ENCODE results near the gene HDGFL2.
"Not testable (repeated sequence)": the region's sequence is repeated elsewhere in the genome, so short reads cannot be mapped to it uniquely, and the experiment has no call there.

The HDGFL2 gene

DNA sequence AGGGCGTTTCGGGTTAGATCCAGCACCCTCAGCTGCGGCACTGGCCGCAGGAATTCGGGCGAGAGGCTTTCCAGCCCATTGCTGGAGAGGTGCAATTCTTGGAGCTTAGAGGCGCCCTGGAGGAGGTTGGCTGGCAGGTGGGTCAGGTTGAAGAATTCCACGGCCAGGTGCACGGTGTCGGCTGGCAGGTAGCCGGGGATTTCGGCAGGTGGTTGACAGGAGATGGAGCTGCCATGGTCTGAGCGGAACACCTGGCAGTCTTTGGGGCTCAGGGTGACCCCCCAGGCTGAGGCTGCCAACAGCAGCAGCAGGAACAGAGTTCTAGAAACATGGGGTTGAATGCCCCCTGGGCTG, 66.5 kb downstream of the HDGFL2 start:
- in situ Hi-C loops (cut with HindIII; ENCODE audit: low sequenced_read_pairs) = no loop called here
- no peak for DNase-seq (ENCODE audit: low read depth, low spot score)
- no peak overlapping the region for H3K4me3 ChIP-seq (ENCODE audit: low read depth, low read length)
- TF ChIP-seq, protein P1, sequence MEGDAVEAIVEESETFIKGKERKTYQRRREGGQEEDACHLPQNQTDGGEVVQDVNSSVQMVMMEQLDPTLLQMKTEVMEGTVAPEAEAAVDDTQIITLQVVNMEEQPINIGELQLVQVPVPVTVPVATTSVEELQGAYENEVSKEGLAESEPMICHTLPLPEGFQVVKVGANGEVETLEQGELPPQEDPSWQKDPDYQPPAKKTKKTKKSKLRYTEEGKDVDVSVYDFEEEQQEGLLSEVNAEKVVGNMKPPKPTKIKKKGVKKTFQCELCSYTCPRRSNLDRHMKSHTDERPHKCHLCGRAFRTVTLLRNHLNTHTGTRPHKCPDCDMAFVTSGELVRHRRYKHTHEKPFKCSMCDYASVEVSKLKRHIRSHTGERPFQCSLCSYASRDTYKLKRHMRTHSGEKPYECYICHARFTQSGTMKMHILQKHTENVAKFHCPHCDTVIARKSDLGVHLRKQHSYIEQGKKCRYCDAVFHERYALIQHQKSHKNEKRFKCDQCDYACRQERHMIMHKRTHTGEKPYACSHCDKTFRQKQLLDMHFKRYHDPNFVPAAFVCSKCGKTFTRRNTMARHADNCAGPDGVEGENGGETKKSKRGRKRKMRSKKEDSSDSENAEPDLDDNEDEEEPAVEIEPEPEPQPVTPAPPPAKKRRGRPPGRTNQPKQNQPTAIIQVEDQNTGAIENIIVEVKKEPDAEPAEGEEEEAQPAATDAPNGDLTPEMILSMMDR (IDR thresholded peaks at IDR 0.05; ENCODE audit: low read depth, low read length) = no peak

DNA sequence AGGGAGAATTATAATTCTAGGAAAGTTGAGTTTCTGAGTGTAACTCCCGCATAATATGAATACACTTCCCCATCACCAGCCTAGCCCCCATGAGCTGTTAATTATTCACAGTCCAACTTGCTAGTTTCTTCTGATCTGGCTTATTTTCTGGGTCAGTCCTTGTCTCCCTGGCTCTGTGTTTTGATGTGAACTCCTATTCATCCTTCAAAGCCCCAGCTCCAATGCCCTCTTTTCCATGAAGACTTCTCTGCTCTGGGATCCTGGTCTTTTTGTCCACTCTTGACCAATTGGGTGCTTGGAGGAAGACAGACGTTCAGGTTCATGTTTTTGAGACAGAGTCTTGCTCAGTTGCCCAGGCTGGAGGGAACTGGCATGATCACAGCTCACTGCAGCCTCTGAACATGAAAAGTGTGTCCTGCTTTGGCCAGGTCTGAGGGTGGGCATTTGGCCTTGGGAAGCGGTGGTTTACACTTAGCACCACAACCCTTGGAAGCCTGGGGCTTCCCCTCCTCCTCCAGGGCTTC, 67.1 kb downstream of the HDGFL2 start:
- TF ChIP-seq, protein P1 (IDR thresholded peaks at IDR 0.05; ENCODE audit: low read depth, low read length) = no peak
- in situ Hi-C loops (cut with HindIII; ENCODE audit: low sequenced_read_pairs) = no loop called here

DNA sequence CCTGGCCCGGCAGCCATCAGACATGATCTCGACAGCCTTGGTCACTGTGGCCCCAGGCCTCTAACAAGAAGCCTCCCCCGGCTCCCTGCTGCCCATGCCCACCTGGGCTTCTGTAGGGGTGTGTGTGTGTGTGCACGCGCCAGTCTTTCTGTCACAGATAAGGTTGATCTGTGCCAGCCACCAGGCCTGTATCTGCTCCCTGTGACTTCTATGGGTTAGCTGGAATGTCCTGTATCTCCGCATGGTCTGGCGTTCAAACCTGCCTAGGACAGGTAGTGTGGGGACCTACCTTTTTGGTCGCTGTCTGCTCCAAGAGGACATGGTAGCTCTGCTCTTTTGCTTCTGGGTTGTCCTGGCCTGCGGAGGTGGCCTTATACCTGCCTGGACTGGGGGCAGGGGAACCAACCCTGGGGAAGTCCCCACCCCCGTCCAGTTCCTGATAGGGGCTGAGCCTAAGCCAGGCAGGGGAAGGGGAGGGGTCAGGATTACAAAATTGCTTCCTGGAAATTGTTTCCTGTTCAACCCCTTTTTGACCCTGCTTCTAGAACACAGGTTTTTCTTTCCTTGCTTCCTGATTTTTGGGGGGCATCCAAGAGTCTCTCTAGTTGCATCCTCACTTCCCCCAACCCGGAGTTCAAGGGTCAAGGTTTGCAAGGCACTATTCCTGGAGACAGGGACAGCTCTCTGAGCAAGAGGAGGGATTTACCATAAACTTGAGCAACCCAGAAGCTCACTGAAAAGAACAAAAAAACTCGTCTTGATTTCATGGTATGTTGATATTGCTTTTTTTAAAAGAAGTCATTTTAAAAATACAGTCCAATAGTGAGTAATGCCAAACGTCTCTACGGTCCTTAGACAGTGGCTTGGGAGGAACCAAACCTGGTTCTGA, 67.8 kb downstream of the HDGFL2 start, which contains the start of gene LRG1:
TSS of gene LRG1 (minus strand) at position 344 of the 889 bp plus-strand sequence. CDS start at position 321, 23 bp downstream.
- no peak for DNase-seq (ENCODE audit: low read depth, low spot score)
- H3K4me3 ChIP-seq (ENCODE audit: low read depth, low read length) = no peak within 1 kb of the TSS
- in situ Hi-C loops (cut with HindIII; ENCODE audit: low sequenced_read_pairs) = no loop called here
- TF ChIP-seq, protein P1 (IDR thresholded peaks at IDR 0.05; ENCODE audit: low read depth, low read length) = no peak

More for the DNA sequence above, 67.1 kb downstream of the HDGFL2 start:
- no peak for DNase-seq (ENCODE audit: low read depth, low spot score)
- no peak overlapping the region for H3K4me3 ChIP-seq (ENCODE audit: low read depth, low read length)

DNA sequence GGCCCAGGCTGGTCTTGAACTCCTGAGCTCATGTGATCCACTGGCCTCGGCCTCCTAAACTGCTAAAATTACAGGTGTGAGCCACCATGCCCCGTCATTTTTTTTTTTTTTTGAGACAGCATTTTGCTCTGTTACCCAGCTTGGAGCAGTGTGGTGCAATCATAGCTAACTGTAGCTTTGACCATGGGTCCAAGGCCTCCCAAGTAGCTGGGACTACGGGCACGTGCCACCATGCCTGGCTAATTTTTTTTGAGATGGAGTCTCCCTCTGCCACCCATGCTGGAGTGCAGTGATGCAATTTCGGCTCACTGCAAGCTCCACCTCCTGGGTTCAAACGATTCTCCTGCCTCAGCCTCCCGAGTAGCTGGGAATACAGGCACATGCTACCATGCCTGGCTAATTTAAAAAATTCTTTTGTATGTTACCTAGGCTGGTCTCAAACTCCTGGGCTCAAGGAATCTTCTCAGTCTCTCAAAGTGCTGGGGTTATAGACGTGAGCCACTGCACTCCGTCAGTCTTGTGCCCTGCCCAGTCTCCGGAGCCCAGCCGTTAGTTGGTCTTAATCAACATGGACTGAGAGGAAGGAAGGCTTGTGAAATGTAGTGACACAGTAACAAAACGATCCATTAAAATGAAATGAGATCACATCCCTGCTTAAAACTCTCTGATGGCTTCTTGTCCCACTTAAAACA, 69.2 kb downstream of the HDGFL2 start:
- DNase-seq (ENCODE audit: low read depth, low spot score) = no peak
- in situ Hi-C loops (cut with HindIII; ENCODE audit: low sequenced_read_pairs) = no loop called here
- no peak overlapping the region for H3K4me3 ChIP-seq (ENCODE audit: low read depth, low read length)
- TF ChIP-seq, protein P1 (IDR thresholded peaks at IDR 0.05; ENCODE audit: low read depth, low read length) = no peak

DNA sequence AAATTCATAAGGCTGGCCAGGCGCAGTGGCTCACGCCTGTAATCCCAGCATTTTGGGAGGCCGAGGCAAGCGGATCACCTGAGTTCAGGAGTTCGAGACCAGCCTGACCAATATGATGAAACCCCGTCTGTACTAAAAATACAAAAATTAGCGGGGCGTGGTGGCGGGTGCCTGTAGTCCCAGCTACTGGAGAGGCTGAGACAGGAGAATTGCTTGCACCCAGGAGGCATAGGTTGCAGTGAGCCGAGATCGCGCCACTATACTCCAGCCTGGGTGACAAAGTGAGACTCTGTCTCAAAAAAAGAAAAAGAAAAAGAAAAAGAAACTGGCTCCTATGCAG, 69.7 kb downstream of the HDGFL2 start:
- H3K4me3 ChIP-seq (ENCODE audit: low read depth, low read length); in situ Hi-C loops (cut with HindIII; ENCODE audit: low sequenced_read_pairs); DNase-seq (ENCODE audit: low read depth, low spot score): not testable (repeated sequence)

DNA sequence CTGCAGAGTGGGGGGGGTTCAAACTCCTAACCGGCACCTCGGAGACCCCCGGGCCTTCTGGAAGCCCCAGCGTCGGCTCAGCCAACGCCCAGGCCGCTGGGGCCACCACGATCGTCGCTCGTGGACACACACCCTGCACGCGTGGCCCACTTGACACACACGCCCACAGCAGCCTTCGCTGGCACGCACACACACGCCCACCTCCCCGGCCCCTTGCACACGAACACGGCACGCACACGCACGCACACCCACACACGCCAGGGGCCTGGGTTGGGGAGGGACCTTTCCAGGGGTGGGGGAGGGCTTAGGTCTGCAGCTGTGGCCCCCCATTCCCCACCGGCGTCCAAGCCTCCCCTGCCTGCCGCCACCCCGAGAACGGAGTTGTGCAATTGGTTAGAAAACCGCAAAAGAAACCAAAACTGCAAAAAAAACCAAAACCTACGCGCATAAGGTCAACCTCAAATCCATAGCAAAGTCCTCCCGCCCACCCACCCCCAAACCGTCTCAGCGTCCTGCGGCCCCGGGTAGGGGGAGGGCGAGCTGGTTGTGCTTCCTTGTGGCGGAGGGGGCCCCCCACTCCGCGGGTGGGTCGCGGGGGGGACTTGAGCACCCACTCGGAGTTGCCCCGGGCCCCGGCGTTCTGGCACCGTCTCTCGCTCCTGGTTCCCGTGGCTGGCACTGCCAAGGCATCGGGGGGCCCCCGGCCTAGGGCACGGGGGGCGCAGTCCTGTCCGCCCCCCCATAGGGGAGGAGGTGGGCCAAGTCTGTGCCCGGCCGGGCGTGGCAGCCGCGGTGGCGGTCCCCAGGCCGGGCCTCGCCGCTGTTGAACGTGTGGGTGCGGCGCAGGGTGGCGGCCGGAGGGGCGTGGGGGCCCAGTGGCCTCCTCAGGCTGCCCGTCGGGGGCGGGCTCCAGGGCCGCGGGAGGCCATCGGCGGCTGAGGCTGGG, 71.1 kb downstream of the HDGFL2 start:
- H3K4me3 ChIP-seq (ENCODE audit: low read depth, low read length) = no peak overlapping the region
- in situ Hi-C loops (cut with HindIII; ENCODE audit: low sequenced_read_pairs) = no loop called here
- DNase-seq (ENCODE audit: low read depth, low spot score) = no peak
- TF ChIP-seq, protein P1 (IDR thresholded peaks at IDR 0.05; ENCODE audit: low read depth, low read length) = no peak

All from astrocyte of the spinal cord (primary cell).